GM19351 (cell line): Measurements from ENCODE around the gene RERE.

Experiments
- ATAC-seq: cut with Tn5 transposase; IDR thresholded peaks from one replicate; pipeline ENCODE4 v1.9.1; 2021; ENCODE audit warnings: mild to moderate bottlenecking, moderate library complexity; ENCODE audit not compliant: unreplicated experiment

Gene RERE

DNA sequence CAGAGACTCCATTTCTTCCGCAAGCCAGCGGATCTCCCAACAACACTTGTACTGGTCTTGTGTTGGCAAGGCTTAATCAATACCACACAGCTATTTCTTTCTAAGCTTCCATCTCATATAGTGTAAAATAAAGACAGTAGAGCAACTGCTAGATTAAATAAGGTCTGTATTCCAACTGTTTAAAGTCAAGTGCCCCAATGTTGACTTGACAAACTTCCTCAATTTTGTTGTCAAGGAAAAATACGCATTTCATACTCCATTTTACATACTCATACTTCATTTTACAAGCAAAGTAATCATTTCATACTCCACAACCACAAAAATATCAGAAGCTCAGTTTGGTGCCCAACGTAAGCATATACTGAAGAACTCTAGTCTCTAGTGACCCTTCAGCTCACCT is 143.0 kb downstream of the RERE start:
- ATAC-seq, result no peak

DNA sequence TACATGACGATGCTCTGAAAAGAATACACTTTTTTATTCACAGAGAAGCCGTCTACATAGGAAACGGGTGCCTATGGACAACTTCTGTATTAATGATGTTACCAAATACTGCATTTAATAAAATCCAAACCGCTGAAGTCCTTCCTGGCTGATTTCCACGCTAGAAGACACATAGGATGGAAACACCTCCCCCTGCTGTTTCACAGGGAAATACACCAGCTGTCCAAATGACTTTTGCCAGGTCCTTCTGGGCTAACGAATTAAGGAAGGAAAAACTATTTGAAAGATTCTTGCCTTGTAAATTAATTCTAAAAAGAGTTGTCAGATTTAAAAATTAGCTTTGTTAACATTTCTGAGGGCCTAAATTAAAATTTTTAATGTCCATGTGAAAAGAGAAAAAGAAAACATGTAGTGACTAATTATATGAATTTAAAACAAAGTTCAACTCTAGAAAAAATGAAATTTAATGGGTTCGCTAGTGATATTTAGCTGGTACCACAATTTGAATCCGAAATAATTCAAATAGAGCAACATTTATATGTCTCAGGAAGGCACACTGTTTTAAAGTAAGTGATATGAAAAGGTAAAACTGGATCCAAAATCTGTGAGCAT is 146.0 kb downstream of the RERE start:
- ATAC-seq, result no peak

DNA sequence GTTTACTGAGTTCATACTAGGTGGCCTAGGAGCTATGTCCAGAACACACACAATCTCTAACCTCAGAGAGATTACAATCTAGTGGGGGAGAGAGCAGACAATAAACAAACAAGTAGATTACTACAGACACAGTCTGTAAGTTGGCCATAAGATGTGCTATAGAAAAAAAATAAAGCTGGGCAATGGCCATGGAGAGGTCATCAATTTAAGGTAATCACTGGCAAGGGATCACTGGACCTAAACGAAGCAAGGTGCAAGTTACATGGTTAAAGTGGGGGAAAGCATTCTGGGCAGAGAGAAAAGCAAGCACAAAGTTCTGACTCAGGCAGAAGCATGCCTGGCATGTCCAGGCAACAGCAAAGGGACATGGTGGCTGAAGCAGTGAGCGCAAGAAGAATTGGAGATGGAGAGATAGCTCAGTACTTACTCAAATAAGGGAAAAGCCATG is 147.0 kb downstream of the RERE start:
- no peak for ATAC-seq

DNA sequence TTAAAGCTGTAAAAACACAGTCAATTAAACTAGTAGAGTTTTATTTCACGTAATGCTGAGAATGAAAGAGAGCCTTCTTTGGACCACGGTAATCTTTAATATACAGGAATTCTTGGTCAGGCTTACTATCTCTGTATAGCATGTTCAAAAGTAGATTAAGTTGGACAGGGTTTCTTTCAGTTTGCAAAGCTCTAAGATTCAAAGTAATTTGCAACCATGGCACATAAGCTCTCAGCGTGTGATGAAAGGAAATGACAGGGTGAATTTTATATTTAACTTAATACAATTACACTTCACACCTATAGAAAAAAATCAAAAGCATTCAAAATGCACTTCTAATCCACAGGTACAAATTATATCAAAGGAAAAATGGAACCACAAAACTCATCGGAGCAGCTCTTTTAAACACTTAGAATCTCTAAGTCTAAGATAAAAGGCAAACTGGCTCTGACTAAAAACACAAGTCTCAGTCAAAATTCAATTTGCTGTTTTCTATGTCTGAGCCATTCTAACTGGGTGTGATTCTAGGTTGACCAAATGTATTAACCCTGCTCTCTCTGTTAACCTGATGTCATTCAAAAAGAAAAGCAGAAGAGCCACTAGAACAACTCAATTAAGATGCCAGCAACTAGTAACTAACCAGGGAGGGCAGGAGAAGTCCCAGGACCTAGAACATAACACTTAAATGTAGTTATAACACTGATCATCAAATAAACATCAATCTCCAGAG is 147.7 kb downstream of the RERE start:
- no peak for ATAC-seq

DNA sequence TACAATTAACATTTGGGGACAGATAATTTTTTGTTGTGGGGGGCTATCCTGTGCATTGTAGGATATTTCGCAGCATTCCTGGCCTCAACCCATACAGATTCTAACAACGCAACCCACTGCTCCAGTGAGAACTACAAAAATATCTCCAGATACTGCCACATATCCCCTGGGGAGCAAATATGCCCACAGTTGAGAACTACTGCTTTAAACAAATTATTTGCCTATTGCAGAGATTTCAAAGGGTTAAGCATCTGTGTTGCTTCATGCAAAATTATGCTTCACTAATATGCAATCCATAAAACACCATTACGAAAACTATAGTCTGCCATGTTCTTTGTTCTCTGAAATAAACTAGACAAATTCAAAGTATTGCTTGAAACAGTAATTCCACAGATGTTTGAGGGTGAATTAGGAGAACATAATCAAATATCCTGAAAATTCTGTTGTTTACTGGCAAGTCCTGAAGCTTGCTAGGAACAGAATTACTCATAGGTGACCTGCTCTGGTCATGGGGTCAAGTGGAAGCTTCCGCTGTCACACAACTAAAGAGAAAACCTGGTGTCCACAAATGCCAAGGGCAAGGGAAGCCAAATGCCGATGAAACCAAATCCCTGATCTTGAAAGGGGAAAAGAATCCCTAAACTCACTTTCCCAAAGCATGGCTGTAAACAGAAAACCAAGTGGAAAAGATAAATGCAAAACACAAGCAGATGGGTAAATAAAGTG is 149.4 kb downstream of the RERE start:
- no peak for ATAC-seq

DNA sequence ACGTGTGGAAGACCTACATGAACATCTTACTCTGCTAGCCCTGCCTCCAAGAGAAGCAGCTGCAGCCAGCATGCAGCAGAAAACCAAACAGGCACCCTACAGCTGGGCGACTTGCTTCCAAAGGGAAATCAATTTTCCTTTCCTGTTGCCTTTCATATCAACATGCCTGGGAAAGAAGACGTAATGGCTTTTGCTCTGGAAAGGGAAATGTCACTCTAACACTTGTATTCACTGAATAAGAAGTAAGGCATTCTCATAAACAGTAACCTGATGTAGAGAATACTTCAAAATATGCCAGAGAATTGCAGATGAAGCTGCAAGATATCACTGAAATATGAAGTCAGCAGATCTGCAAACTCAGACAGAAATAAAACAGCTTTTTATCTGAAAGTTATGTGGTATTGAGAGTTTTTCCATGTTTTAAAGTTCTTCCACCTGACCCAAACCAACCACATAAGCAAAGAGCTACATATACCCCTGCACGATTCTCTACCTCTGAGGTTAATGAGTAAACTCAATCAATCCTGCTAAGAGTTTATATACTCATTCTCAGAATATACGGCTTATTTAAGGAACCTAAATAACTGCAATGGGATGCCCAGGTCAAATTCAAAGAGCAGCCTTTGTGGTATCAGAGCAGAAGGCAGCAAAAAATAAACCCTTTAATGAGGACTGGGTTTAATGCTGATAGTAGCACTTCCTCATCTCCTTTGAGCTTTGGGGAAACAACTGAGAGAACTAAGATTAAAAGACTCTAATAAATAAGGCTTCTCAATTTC is 150.9 kb downstream of the RERE start:
- no peak for ATAC-seq

DNA sequence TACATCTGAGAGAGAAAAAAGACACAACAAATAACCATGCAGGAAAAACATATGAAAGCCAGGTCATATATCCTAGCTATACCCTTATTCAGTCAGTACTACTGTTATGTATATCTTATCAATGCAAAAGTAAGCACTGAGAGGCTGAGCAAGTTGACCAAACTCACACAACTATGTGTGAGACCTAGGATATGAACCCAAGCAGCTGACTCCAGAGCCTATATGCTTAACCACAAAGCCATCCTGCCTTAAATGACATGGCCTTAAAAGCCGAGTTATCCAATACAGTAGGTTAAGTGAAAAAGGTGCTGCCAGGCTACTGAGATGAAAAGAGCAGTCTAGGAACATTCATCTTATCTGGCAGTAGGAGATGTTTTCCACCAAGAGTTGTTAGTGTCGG is 151.6 kb downstream of the RERE start:
- no peak for ATAC-seq

DNA sequence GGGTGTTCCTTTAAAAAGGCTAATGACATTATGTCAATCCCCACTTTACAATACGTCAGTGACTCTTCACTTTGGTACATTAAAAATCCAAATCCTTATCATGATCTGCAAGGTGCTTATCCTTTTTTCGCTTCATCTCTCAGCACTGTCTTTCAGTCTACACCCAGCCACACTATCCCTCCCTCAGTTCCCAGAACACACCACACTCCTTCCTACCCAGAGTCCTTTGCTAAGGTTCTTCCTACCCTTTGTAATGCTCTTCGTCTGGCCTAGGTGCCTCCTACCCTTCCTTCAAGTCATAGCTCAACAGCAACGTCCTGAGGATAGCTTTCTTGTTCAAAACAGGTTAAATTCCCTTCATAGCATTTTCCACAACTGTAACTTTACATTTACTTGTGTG is 152.6 kb downstream of the RERE start:
- no peak for ATAC-seq

DNA sequence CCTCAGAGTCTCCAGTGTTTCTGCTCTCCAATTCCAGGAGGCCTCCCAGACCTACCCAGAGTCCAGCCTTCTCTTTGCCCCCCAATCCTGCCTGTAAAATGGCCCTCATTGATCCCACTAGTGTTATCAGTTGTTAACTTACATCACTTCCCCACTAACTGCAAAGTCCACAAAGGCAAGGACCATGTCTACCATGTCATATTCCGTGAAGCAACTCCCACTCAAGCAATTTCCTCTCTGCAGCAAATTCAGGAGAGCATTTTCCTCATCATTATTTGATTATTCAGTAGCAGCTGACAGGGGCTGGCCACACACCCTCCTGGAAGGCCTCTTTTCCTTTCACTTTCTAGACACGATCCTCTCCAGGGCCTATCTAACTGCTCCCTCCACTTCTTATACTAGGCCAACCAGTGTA is 153.5 kb downstream of the RERE start:
- ATAC-seq, result no peak

DNA sequence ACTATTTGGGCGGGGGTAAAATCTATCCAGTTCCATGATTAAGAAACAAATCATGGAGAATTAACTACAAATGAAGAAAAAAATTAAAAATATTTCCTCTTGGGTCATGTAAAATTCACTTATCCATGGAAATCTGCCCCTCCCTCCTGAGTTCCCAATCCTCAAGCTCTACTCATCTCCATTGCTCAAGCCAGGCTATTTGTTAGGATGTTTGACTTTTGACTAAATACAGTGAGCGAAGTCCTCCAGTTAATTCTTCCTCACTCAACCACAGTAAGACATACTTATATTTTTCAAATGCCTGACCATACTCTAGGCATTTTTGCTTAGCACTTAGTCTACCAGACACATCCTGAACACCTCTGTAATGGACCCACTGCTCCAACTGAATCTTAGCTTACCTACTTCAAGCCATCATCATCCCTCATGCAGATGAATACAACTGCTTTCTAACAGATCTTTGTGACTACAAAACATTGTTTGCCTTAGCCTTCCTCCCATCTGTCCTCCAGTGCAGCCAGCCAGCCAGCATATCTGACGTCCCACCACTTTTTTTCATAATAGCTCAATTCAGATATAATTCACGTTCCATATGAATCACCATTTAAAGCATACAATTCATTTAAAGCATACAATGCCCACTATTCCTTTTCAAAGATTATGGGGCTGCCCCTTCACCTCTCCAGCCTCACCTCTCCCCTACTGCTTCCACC is 154.2 kb downstream of the RERE start:
- no peak for ATAC-seq

DNA sequence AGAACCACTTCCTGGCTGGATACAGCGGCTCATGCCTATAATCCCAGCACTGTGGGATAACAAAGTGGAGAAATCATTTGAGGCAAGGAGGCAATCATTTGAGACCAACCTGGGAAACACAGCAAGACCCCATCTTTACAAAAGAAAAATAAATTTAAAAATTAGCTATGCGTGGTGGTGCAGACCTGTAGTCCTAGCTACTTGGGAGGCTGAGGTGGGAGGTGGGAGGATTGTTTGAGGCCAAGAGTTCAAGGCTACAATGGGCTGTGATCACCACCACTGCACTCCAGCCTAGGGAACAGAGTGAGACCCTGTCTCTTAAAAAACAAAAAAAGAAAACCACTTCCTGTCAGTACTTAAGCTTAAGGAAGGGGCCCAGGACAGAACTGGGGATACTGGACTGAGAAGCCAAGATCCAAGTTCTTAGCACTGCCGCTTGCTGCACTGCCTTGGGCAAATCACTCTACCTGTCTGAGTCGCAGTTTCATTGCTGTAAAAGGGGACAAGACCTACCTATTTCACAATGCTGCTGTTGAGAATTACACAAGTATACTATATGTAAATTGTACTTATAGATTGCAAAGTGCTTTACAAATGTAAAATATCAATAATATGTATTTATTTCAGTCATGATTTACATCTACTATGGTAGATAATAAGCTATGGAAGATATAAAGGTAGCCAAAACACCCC is 154.9 kb downstream of the RERE start:
- ATAC-seq, result no peak

DNA sequence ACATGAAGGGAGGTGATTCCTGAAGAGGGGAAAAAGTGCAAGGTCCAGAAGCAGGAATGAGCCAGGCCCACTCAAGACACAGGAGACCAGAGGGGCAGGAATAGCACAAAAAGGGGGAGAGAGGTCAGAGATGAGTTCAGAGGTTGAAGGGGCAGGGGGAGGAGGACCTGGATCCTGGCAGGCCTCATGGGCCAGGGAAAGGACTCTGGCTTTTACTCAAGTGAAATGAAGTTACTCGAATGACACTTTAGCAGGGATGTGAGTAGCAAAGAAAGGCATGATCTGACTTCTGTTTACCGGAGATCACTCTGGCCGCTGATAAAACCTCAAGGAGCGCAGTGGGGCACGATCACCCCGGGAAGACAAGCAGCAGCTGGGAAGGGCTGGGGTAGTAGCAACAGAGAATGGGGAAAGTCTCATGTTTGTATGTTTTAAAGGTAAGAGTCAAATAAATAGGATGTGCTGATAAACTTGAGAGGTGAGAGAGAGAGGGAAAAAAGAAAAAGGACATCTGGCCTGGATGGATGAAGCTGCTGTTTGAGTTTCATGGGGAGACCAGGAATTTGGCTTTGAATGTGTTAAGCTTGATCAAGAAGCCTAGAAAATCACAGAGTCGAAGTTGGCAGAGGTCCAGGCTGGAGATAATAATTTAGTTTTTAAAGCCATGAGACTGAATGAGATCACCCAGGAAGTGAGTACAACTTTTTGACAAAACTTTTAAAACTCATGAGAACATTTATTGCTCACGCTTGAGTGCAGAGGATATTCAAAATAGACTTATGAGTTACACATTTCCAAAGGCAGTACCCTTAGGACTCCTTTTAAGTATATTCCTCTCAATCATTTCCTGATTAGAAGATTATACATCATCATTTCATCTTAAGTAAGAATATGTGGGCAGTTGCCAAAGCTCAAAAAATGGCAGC is 156.0 kb downstream of the RERE start:
- no peak for ATAC-seq

DNA sequence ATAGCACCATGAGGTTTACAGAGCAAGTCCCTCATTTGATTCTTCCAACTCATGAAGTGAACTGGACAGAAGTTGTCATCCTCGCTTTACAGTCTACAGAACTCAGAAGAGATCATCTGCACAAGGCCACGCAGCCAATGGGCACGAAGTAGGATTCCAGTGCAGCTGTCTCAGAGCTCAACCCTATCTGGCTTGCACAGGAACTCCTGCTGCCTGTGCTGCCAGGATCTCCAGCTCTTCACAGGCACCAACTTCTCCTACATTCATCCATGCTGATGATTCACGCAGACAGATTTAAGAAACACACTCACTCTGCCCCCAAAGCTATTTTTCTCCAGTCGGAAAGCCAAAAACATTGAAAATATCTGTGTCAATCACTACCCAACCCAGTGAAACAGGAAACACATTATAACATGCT is 157.0 kb downstream of the RERE start:
- ATAC-seq, result no peak

DNA sequence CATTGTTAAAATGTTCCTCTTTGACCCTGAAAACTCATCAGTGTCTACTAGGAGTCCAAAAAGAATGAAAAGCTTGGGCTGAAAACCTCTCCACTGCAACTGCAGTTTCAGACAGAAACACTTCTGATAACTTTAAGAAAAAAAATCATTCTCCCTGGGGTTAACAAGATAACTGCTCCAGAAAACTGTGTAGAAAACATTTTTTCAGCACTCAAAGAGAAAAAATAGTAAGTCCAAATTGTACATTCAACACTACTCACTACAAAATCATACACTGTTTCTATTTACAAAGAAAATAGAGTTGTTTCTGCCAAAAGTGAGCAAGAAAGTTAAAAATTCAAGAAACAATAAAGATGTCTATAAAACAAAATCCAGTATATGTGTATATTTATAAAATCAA is 157.8 kb downstream of the RERE start:
- no peak for ATAC-seq

DNA sequence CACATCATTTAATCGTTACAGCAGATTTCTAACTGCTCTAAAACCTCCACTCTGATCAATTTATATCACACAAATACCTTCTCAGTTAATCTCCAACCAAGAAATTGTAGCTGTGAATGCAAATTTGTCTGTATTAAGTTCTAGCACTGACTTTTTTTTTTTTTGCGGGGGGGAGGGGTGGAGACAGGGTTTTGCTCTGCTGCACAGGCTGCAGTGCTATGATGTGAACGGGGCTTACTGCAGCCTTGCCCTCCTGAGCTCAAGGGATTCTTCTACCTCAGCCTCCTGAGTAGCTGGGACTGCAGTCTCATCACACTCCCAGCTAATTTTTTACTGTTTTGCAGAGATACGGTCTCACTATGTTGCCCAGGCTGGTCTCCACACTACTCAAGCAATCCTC is 163.6 kb downstream of the RERE start:
- no peak for ATAC-seq

DNA sequence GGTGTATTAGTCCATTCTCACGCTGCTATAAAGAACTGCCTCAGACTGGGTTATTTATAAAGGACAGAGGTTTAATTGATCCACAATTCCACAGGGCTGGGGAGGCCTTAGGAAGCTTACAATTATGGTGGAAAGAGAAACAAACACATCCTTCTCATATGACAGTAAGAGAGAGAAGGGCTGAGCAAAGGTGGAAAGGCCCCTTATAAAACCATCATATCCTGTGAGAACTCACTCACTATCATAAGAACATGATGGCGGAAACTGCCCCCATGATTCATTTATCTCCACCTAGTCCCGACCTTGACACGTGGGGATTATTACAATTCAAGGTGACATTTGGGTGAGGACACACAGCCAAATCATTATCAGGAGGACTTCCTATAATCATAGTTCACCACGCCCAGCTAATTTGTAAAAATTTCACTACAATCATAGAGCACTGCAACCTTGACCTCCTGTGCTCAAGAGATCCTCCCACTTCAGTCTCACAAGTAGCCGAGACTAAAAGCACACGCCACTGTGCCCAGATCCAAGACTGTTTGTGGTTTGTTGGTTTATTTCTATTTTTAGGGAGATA is 164.9 kb downstream of the RERE start:
- ATAC-seq, result no peak

DNA sequence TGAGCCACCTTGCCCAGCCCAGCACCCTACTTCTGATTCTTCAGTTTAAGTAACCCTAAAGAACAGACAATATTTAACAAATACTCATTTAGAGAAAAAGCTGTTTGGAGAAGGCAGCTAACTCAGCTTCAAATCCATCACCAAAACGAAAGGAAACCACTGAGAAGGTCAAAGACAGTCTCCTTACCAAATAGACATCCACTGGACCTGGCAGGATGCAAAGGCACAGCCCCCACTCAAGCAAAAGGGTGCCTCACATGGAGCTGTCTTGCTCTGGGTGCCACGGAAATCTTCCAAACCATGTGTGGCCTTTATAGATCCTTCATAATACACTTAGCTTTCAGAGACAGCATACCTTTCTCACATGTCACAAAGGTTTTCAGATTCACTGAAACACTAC is 165.5 kb downstream of the RERE start:
- no peak for ATAC-seq

DNA sequence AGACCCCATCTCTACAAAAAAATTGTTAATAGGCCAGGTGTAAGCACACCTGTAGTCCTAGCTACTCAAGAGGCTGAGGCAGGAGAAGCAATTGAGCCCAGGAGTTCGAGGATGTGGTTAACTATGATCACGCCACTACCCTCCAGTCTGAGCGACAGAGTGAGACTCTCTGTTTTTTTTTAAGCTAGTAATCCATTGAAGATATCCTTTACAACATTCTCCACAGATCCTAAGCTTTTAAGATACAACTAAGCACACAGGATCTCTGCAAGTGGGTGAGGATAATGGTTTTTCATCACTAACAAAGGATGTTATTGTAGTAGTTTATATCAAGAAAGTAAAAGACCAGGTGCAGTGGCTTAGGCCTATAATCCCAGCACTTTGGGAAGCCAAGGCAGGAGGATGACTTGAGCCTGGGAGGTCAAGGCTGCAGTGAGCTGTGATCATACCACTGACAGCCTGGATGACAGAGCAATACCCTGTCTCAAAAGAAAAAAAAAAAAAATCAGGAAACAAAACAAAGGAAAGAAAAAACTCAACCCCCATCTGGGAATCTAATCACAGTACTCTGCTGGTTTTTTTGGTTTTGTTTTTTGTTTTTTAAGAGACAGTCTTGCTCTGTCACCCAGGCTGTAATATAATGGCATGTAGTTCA is 166.1 kb downstream of the RERE start:
- no peak for ATAC-seq
